HG03575 (cell line): ENCODE results near the gene TFR2.
"Not testable (repeated sequence)": the region's sequence is repeated elsewhere in the genome, so short reads cannot be mapped to it uniquely, and the experiment has no call there.

Experiments
- ATAC-seq: cut with Tn5 transposase; IDR thresholded peaks from one replicate; pipeline ENCODE4 v1.9.1; 2021; ENCODE audit not compliant: unreplicated experiment, insufficient number of reproducible peaks, low FRiP score; ENCODE audit errors: extremely low read depth

TFR2 gene

GRCh38 chr7:100662194-100662776 lies 20.9 kb upstream of the TFR2 start:
- not testable (repeated sequence) for ATAC-seq

- no peak for ATAC-seq
Measured at GRCh38 chr7:100655908-100656674, 14.7 kb upstream of the TFR2 start, which contains the start of gene ACTL6B. Gene ACTL6B (minus strand): TSS chr7:100656448. CDS start chr7:100656354, 94 bp downstream.

GRCh38 chr7:100654908-100655831 lies 13.8 kb upstream of the TFR2 start:
- no peak for ATAC-seq

GRCh38 chr7:100649826-100650565 lies 8.6 kb upstream of the TFR2 start:
- no peak for ATAC-seq

- no peak for ATAC-seq
Measured at GRCh38 chr7:100642534-100642907, 1.2 kb upstream of the TFR2 start.

GRCh38 chr7:100641860-100642533 lies 645 bp upstream of the TFR2 start:
- no peak for ATAC-seq

- no peak for ATAC-seq
Measured at GRCh38 chr7:100640517-100641440, 573 bp downstream of the TFR2 start.

- no peak for ATAC-seq
Measured at GRCh38 chr7:100639995-100640516, 1.3 kb downstream of the TFR2 start.

- no peak for ATAC-seq
Measured at GRCh38 chr7:100632951-100633717, 8.2 kb downstream of the TFR2 start.

GRCh38 chr7:100630066-100630465 lies 11.3 kb downstream of the TFR2 start:
- ATAC-seq = no peak

GRCh38 chr7:100629117-100629716 lies 12.1 kb downstream of the TFR2 start:
- ATAC-seq = no peak

- ATAC-seq = no peak
Measured at GRCh38 chr7:100627238-100627549, 14.2 kb downstream of the TFR2 start.

- no peak for ATAC-seq
Measured at GRCh38 chr7:100626530-100627237, 14.7 kb downstream of the TFR2 start.

- ATAC-seq = no peak
Measured at GRCh38 chr7:100626055-100626454, 15.3 kb downstream of the TFR2 start.

GRCh38 chr7:100623951-100624824 lies 17.2 kb downstream of the TFR2 start:
- ATAC-seq = no peak
